Measurements from ENCODE around the gene SH3BGR. TPM values are rescaled to one million over a fixed set of nuclear protein-coding genes. Genes with fewer than 3 reads are reported as not detected.

Gene SH3BGR
- total RNA-seq, 2 donors from 2014 or later: 18.8 to 22.4 TPM

DNA sequence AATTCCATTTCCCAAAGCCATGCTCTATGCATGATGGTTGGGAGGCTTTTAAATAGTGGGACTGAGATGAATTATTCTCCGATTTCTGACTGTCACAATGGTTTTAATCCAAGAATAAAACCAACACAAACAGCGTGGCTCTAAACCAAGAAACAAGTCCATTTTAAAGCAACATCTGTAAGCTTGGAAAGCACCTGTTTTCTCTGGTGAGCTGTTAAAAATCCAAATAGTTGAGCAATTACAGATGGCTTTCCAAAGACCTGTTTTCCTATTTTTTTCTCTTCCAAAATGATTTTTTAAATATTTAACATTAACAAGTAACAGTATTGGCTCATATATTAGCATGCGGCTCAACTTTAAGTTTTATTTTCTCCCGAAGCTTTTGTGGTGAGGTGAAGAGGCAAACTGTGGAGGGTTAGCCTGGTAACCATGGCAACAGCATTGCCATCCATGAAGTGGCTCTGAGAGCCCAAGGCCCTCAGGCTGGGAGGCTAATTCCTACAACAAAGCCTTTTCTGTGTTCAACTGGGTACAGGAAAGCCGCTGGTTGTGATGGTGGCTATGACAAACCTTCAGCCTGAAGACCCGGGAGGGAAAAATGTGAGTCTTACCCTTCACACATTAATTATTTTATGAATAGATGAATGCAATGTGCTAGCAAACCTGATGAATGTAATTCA is 104.3 kb downstream of the SH3BGR start:
- WGBS, 2 experiments (ENCODE audit: insufficient coverage in 1 of 2, insufficient read length in 1 of 2): 80 to 82% methylated on average over 2 to 6 of the region's 6 CpGs
- H3K4me1 Mint-ChIP-seq: no peaks in the 10 kb centered on the region
- Histone ChIP-seq H3K4me1 (ENCODE audit: control insufficient read depth, insufficient read depth, low read length) (no peaks in the 10 kb centered on the region), H3K4me3 (ENCODE audit: low read length) (no peak overlapping the region), H3K27me3 (ENCODE audit: control insufficient read depth, insufficient read depth, low read length, poor library complexity, severe bottlenecking) (no peaks in the 10 kb centered on the region), H3K9me3 (ENCODE audit: control insufficient read depth, low read length) (peaks cover 10% of the 10 kb centered on the region), H3K9ac (ENCODE audit: extremely low read depth, low read length, poor library complexity, severe bottlenecking) (no peak overlapping the region), H3K27ac (ENCODE audit: low read depth, low read length) (peak overlapping the region; percentile 86), H3K36me3 (ENCODE audit: control insufficient read depth, insufficient read depth, low read length) (no peaks in the 10 kb centered on the region)
- peaks cover 5% of the 10 kb centered on the region for H3K36me3 Mint-ChIP-seq (ENCODE audit: low read depth)
- no peak overlapping the region for H3K4me3 Mint-ChIP-seq
- H3K27me3 Mint-ChIP-seq (ENCODE audit: insufficient read depth): no peaks in the 10 kb centered on the region
- DNase-seq: no peak
- H3K9me3 Mint-ChIP-seq: peaks cover 20% of the 10 kb centered on the region
- no peak overlapping the region for H3K27ac Mint-ChIP-seq
- TF ChIP-seq, protein P1, sequence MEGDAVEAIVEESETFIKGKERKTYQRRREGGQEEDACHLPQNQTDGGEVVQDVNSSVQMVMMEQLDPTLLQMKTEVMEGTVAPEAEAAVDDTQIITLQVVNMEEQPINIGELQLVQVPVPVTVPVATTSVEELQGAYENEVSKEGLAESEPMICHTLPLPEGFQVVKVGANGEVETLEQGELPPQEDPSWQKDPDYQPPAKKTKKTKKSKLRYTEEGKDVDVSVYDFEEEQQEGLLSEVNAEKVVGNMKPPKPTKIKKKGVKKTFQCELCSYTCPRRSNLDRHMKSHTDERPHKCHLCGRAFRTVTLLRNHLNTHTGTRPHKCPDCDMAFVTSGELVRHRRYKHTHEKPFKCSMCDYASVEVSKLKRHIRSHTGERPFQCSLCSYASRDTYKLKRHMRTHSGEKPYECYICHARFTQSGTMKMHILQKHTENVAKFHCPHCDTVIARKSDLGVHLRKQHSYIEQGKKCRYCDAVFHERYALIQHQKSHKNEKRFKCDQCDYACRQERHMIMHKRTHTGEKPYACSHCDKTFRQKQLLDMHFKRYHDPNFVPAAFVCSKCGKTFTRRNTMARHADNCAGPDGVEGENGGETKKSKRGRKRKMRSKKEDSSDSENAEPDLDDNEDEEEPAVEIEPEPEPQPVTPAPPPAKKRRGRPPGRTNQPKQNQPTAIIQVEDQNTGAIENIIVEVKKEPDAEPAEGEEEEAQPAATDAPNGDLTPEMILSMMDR (conservative IDR thresholded peaks at IDR 0.05): no peak

DNA sequence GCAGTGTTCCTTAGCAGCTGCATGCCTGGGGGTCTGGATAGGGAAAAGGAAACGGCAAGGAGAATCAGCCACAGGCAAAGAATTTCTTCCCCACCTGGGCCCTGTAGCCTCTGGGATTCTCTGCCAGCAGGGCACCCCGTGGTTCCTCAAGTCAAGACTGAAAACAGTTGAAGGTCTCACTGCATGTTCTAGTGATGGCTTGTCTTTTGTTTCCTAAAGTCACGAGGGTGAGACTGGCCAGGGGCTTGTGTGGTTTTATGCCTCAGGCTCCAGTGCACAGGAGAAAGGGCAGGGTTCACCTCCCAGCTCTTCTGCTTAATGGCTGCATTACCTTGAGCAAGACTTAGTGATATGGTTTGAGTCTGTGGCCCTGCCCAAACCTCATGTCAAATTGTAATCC is 107.7 kb downstream of the SH3BGR start:
- no peaks in the 10 kb centered on the region for H3K36me3 ChIP-seq (ENCODE audit: control insufficient read depth, insufficient read depth, low read length)
- no peaks in the 10 kb centered on the region for H3K4me1 ChIP-seq (ENCODE audit: control insufficient read depth, insufficient read depth, low read length)
- WGBS, 2 experiments (ENCODE audit: insufficient coverage in 1 of 2, insufficient read length in 1 of 2): 52 to 54% methylated on average over 3 of the region's 3 CpGs
- Mint-ChIP-seq H3K4me1 (no peaks in the 10 kb centered on the region), H3K27me3 (ENCODE audit: insufficient read depth) (no peaks in the 10 kb centered on the region), H3K36me3 (ENCODE audit: low read depth) (no peaks in the 10 kb centered on the region), H3K4me3 (no peak overlapping the region), H3K9me3 (peaks cover 1% of the 10 kb centered on the region), H3K27ac (no peak overlapping the region)
- no peak overlapping the region for H3K9ac ChIP-seq (ENCODE audit: extremely low read depth, low read length, poor library complexity, severe bottlenecking)
- no peak overlapping the region for H3K27ac ChIP-seq (ENCODE audit: low read depth, low read length)
- TF ChIP-seq, protein P1 (conservative IDR thresholded peaks at IDR 0.05): no peak
- no peaks in the 10 kb centered on the region for H3K9me3 ChIP-seq (ENCODE audit: control insufficient read depth, low read length)
- H3K4me3 ChIP-seq (ENCODE audit: low read length): no peak overlapping the region
- no peaks in the 10 kb centered on the region for H3K27me3 ChIP-seq (ENCODE audit: control insufficient read depth, insufficient read depth, low read length, poor library complexity, severe bottlenecking)
- DNase-seq: no peak

DNA sequence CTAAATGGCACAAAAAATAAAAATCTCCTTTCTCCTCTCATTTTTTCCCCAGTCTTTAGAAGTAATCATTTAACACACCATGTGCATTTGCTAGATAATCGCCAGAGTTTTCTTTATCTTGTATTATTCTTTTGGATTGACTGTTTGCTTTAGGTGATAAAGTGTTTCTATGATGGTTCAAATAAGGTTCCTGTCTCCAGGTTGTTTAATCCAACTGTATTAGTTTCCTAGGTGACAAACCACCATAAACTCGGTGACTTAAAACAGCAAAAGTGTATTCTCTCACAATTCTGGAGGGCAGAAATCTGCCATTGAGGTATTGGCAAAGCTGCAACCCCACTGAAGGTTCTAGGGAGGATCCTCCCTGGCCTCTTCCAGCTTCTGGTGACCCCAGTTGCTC is 109.4 kb downstream of the SH3BGR start:
- no peaks in the 10 kb centered on the region for H3K9me3 ChIP-seq (ENCODE audit: control insufficient read depth, low read length)
- no peak overlapping the region for H3K4me3 ChIP-seq (ENCODE audit: low read length)
- Mint-ChIP-seq H3K27me3 (ENCODE audit: insufficient read depth) (no peaks in the 10 kb centered on the region), H3K36me3 (ENCODE audit: low read depth) (no peaks in the 10 kb centered on the region), H3K4me1 (no peaks in the 10 kb centered on the region), H3K4me3 (no peak overlapping the region), H3K9me3 (peaks cover 1% of the 10 kb centered on the region), H3K27ac (no peak overlapping the region)
- WGBS, 2 experiments (ENCODE audit: insufficient coverage in 1 of 2, insufficient read length in 1 of 2): 86 to 100% methylated on average over 1 to 2 of the region's 2 CpGs
- H3K27me3 ChIP-seq (ENCODE audit: control insufficient read depth, insufficient read depth, low read length, poor library complexity, severe bottlenecking): no peaks in the 10 kb centered on the region
- no peak overlapping the region for H3K9ac ChIP-seq (ENCODE audit: extremely low read depth, low read length, poor library complexity, severe bottlenecking)
- no peaks in the 10 kb centered on the region for H3K36me3 ChIP-seq (ENCODE audit: control insufficient read depth, insufficient read depth, low read length)
- DNase-seq: no peak
- TF ChIP-seq, protein P1 (conservative IDR thresholded peaks at IDR 0.05): no peak
- H3K4me1 ChIP-seq (ENCODE audit: control insufficient read depth, insufficient read depth, low read length): no peaks in the 10 kb centered on the region
- H3K27ac ChIP-seq (ENCODE audit: low read depth, low read length): no peak overlapping the region
